OCI-LY3 (cell line): ENCODE data around the gene OPRL1.

Source experiments
- CTCF ChIP-seq: fragments of 200-600, 300-600 bp; sonication (generic); IDR thresholded peaks from 2 replicates; pipeline ENCODE4 v1.5.1; 2014; ENCODE audit warnings: antibody characterized with exemption, low read length, low read depth
- EZH2phosphoT487 ChIP-seq: fragments of 200-600 bp; shearing (Covaris generic); IDR thresholded peaks from 2 replicates; pipeline ENCODE4 v1.6.1; 2018; ENCODE audit warnings: antibody characterized with exemption, mixed run types, low read depth

- TF ChIP-seq CTCF (no peak), EZH2phosphoT487 (no peak)
Observed at GRCh38 chr20:64075556-64075955, 4.3 kb upstream of the OPRL1 start.
